HK-2 (cell line): ENCODE measurements around the gene OR52D1.

Experiments used
- DNase-seq: peaks from one replicate; pipeline ENCODE4 v3.0.0-alpha.2; 2018; ENCODE audit not compliant: unreplicated experiment

The OR52D1 gene

DNA sequence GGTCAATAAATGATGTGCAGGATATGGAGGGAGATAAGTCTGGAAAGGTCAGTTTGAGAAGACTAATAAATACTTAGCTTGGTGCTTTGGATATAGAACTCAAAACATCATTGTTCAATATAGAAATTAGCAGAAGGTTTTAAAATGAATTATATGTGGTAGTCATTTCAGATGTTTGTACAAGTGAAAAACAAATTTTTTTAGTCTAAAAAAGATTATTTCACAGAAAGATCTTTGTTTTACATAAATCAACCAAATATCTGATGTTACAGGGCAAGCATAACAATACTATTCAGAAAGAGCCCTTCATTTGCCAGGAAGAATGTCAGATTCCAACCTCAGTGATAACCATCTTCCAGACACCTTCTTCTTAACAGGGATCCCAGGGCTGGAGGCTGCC, at the start of gene OR52D1:
OR52D1 (plus strand) TSS at position 301 of the 400 bp plus-strand sequence; CDS start at position 323, 22 bp downstream.
- no peak for DNase-seq

DNA sequence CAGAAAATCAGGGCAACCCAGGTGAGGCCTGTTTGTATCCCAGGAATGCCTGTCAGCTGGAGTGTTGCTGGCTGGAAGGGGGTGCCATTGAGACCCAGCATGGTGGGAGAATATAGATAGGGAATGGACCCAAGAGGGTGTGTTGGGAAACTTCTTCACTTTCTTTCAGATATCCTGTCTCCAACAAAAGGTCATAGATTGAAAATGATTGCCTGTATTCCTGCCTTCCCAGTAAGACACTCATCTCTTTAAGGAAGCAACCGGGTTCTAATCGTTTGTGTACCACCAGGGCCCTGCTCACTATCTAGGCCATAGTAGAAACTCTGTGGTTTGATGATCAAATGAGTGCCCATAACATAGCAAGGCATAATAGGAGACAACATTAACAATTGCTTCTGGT, 47.1 kb upstream of the OR52D1 start, which contains the start of gene OR51I1:
OR51I1 (minus strand) TSS at position 101 of the 400 bp plus-strand sequence; CDS start at position 101, 0 bp downstream.
- DNase-seq, result no peak

DNA sequence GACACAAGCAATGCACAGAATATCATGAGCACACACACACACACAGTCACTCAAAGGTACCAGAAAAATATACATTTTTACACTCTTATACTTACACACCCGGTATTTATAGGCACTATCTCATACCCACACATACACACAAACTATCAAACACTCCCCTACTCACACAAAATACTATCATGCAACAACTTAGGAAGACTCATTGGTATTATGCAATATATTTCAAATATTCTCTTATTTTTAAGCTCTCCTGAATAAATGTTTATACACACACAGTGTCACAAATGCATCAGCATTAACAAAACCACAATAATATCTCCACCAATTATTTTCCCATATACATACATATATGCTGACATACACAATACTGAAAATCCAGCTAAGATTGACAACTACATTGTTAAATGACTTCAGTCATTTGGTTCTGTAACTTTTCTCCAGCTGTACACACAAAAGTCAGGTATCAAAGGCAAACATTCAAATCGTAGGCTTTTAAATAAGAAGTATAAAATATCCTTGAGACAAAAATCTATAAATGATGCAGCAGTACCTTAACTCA, 44.6 kb upstream of the OR52D1 start:
- DNase-seq, result no peak

DNA sequence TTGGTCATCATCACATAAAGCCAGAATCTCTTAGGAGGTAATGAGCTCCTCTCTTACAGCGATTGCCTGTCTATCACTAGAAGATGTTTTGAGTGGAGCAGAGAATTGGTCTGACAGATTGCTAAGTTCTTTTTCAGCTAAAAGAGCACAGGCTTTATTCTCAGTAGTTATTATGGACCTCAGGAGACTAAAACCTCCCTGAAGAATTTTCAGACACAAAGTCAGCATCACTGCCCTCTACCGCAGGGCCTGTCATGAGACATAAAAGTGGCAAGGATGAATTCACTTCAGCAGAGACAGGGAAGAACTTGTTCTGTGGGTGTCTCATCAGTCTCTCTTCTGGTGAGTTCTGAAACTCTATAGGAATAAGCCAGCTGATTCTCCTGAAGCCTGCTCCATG, 39.5 kb upstream of the OR52D1 start, which contains the start of gene OR51I2:
OR51I2 (plus strand) TSS at position 301 of the 400 bp plus-strand sequence. CDS start 4,166 bp downstream, outside the sequence.
- no peak for DNase-seq

DNA sequence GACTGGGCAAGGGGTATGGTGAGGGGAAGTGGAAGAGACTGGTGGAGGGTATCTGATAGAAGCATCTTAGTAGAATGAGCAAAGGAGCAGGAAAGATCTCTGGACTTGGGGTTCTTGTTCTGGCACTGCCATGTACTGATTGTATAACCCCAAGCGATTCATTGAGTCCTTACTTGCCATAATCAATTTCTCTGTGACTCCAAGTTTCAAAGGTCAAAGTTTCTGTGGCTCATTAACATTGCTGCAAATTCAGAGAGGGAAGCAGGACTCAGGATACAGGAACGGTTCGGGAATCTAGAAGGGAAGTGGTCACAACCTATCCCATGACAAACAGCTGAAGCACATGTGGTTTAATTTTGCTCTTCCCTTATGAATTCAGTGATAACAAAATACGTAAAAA, 39.1 kb upstream of the OR52D1 start:
- no peak for DNase-seq

DNA sequence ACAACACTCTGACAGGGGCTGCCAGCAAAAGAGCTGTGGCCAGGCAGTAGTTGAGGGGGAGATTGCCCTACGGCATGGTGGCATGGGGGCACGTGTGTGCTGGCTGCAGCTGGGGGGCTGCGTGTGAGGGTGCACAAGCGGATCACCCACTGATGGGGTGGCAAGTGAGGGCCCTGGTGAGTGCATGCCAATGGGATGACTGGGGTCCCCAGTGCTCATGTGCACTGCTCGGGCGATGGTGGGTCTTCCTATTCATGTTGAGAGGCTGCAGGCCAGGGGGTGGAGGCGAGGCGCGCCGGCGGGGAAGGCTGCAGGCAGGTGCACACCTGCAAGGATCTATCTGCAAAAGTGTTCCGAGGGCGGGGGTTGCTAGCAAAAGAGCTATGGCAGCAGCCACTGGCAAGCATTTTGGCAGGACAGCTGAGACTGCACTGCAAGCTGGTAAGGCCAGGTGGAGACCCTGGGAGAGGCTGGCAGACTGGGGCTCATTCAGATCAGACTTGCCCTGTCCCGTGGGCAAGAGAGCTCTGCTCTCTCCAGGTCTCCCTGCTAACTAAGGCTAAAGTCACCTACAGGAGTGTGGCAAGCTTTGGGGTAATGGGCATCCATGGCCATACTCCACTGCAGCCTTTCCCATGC, 27.4 kb upstream of the OR52D1 start:
- no peak for DNase-seq

DNA sequence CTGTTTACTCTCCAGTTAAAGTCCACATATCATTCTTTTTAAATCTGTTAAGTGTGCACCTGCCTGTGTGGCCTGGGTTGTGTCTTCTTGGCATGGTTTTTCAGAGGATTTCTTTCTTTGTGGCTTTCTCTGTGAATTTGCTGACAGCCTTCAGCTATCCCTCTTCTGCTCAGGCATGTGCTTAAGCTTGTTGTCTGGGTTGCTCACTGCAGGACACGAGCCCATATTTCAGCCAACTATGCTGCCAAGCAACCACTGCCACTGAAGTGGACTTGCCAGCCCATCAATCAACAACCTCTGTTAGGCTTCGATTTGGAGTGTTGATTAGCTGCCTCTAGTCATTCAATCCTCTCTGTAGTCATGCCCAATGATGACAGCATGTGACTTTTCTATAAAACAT, 21.0 kb upstream of the OR52D1 start:
- no peak for DNase-seq

DNA sequence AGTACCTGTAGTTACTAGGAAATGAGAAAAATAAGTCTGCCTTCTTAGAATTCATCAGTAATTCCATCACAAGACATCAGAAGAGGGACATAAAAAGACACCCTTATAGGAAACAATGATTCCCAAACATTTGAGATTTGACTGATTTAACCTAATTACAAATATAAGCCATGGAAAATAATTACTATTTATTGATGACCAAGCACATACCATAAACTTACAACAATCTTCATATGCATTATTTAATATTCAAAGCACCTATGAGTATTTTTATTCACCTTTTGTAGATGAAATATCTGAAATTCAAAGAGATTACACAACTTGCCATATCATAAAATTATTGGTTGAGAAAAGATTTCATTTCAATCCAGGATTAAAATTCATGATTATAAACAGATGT, 14.6 kb upstream of the OR52D1 start:
- no peak for DNase-seq

DNA sequence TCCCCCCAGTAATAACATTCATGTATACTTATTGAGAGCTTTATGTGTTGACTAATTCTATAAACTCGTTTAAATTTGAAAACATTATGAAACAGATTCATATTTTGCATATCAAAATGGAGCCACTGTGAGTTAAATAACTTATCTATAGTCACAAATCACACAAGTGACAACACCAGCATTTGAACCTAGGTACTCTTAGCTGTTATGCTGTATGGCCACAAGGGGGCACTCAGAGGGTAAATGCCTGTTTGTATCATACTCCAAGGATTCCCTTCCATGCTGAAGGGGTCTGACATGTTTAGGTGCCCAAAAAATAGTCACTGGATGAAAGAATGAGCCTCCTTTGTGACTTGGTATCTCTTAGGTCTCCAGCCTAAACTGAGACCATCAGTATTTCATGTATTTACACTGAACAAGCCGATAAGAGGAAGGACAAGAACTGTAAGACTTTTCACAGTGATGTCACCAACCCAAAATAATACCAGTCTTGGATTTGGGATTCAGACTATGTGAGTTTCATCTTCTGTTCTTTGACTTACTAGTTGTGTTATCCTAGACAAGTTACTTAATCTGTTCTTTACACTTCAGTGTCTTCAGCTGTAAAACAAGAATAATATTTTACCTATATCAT, 12.2 kb upstream of the OR52D1 start:
- DNase-seq, result no peak

DNA sequence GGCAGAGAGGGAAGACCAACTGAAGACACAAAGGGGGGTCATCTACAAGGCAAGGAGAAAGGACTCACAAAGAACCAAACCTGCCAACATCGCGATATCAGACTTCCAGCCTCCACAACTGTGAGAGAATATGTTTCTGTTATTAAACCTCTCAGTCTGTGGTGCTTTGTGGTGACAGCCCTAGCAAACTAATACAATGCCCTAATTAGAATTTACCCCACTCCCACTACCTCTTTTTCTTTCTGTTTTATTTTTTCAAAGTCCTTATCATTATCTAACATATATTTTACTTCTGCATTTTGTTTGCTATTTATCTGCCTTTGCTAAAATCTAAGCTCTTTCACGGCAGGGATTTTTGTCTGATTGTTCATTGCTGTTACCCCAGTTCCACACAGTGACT, 2.5 kb upstream of the OR52D1 start:
- DNase-seq, result no peak

DNA sequence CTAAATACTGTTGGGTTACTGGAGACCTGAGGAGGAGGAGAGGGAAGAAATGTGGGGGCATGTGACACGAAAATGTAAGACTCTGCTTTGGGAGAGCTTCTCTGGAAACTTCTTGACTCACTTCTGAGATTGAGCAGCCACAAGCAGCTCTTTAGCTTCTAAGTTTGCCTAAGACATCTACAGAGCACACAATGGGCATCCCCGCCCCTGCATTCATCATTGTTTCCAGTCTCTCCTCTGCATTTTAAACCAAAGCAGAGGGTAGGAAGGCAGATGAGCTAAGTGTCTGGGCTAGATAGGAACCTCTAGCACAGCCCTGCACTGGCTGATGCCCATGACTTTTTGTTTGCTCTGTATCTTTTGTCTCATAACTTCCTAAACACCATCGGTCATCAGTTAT, 2.1 kb upstream of the OR52D1 start:
- no peak for DNase-seq

DNA sequence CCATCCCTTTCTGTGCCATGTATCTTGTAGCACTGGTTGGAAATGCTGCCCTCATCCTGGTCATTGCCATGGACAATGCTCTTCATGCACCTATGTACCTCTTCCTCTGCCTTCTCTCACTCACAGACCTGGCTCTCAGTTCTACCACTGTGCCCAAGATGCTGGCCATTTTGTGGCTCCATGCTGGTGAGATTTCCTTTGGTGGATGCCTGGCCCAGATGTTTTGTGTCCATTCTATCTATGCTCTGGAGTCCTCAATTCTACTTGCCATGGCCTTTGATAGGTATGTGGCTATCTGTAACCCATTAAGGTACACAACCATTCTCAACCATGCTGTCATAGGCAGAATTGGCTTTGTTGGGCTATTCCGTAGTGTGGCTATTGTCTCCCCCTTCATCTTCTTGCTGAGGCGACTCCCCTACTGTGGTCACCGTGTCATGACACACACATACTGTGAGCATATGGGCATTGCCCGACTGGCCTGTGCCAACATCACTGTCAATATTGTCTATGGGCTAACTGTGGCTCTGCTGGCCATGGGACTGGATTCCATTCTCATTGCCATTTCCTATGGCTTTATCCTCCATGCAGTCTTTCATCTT, 414 bp downstream of the OR52D1 start:
- no peak for DNase-seq

DNA sequence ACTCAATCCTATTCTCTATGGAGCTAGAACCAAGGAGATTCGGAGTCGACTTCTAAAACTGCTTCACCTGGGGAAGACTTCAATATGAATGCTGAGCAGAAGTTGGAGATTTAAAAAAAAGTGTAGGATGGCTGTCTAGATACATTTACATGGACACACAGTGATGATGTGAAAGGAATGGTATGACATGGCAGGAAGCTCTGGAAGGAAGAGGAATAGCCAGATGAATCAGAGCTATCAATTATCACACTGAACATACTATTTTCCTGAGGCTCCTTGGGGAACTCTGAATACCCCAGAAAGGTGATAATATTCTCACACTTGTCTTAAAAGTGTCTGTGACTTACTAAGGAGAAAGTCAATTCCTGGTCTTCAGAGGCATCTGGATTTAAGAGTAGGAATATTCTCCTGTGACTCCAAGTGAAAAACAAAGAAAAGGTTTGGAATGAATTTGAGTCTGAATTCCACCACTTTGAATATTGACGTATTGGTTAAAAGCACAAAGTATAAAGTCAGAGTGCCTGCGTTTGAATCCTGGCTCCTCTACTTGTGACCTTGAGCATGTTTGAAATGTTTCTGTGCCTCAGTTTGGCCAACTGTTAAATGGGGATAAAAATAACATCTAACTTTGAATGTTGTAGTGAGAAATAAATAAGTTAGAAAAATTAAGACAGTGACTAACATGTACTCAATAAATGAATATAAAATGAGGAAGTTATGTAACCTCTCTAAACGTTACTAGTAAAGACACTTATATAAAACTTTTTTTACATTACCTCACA, 1.3 kb downstream of the OR52D1 start:
- no peak for DNase-seq

DNA sequence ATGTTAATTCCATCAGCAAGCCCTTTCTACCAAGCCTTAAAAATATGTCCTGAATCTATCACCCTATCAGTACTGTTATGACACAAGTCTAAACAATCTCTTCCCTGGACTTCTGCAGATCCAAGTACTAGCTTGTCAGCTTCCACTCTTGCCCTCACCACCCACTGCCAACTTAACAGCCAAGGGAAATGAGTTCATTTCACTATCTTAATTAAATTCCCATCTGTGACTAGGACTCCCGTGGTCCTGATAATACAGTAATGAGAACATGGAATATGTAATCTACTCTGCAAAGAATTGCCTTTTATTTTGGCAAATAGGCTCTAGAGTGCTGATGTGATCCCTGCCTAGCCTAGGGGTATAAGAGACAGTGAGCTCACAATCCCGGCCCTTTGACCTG, 11.2 kb downstream of the OR52D1 start:
- no peak for DNase-seq

DNA sequence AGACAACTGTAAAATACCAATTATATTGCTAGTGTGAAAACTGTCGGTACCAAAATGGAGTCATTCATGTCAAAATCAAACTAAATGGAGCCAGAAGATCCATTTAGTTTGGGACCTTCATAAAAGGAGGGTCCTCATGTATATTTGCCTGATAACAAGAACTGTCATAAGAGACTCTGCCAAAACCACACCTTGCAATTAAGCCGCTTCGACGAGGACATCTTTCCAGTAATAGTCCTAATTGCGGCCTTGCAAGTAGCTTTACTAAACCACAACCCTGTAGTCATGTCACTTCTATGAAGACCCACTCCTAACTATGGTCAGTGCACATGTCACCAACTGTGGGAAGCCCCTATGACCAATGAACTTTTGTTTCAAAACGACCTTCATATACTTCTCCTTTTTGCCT, 11.9 kb downstream of the OR52D1 start:
- no peak for DNase-seq

DNA sequence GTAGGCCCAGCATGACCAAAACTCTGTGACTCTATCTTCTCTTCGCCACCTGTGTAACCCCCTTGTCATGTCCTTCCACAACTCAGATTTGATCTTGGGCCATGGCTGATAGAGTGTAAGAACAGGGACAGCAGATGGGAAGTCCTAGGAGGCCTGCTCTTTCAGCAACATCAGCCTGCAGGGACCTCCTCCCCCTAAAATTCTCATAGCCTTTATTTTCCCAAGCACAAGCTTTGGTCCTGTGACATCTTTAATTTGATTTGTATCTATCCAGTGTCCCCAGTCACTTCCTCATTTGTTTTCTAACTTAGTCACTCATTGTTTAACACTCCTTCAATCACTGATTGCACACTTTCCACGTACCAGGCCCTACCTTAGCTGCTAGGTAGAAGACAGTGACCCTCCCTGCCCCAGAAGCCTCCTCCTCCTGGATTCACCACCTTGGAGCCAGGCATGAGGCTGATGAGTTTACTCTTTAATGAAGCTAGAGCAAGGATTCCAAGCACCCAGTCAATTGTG, 16.0 kb downstream of the OR52D1 start:
- no peak for DNase-seq

DNA sequence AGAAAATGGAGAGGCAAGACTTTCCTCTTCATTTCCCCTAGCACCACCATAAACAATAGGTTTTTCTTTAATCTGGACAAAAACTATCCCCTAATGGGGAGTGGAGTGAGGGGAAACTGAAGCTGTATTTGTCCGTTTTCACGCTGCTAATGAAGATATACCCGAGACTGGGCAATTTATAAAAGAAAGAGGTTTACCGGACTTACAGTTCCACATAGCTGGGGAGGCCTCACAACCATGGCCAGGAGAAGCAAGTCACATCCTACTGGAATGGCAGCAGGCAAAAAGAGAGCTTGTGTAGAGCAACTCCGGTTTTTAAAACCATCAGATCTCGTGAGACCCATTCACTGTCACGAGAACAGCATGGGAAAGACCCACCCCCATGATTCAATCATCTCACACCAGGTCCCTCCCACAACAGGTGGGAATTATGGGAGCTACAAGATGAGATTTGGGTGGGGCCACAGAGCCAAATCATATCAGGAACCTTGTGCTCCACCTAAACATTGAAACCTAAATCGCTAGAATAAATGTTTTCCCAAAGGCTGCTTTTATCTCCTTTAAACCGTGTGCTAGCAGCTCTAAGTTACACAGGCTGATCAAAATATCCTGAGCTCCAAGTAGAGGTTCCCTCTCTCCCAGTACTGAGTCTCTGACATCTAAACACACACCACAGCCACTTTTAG, 17.0 kb downstream of the OR52D1 start:
- DNase-seq, result no peak

DNA sequence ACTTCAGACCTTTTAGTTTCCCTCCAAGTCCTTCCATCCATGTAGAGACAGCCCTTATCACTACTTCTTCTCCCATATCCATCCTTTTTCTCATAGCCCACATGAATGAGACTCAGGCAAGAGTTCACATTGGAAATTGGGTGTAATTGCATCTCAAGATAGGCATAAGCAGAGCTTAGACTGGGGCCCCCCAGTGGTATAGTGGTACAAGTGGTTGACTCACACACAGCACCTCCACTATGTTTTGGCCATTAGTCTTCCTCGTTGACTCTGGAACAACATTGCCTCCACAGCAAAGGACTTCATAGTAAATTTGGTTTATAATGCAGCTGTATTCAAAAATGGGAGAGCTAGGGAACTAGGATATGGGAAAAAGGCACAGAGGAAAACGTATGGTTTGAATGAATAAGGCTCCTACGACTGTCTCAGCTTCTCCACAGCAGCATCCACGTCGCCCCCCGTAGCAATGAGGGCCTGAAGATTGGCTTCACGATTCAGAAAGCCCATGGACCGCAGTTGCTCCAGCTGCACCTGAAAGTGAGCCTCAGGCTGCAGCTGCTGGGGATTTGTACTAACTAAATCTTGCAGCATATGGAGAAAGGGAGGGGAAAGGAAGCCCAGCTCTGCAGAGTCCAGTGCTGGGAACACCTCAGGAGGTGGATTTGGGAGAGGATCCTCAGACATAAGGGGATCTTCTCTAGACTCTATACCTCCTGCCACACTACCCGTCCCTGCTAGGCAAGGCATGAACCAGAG, 18.9 kb downstream of the OR52D1 start:
- DNase-seq, result no peak

DNA sequence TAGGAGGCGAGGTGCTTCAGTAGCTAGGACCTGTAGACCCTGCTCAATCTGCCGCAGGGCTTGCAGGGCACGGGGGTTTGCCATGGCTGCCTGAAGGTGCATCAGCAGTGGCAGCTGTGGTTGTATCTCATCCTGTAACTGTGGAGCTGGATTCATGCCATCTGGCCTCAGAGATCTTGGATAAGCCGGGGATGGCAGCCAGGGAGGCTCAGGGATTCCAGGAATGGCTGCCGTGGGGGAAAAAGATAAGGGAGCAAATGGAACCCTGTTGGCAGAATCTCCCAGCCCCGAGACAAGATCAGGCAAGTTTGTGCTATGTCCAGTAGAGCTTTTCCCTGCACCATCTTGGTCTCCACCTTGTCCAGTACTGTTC, 19.4 kb downstream of the OR52D1 start:
- no peak for DNase-seq

DNA sequence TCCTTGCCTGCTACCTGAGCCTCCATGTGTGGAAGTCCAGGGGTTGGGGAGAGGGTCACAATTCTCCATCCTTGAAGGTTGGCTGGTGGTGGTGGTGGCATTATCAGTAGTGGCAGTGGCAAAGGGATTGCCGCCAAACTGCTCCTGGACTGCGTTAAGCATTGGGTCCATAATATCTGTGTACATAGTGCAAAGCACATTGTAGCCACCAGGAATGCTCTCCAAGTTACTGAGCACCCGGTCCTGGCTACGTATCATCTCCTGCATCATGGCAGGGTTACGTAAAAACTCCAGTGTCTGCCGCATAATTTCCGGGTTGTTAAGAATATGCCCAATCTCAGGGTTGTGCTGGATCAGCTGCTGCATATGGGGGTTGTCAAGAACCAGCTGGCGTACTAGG, 20.1 kb downstream of the OR52D1 start:
- DNase-seq, result no peak

DNA sequence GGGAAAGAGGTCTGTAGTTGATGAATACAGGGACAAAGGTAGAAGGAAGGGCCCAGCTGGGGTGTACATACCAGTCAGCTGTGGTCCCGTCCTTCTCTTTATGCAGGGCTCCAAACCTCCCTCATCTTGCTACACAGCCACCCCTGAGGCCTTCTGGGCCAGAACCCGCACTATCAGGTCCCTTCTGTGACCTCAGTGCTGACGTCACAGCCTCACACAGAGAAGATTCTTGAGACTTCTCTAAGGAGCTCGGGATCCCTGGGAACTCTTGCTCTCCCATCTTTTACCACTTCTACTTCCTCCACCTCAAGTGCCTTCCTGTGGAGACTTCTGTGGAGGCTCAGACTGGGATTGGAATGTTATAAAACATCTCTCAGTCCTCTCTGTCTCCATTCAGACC, 21.3 kb downstream of the OR52D1 start, which contains the start of gene UBQLN3:
UBQLN3 (minus strand) TSS at position 155 of the 400 bp plus-strand sequence. CDS start 399 bp downstream, outside the sequence.
- DNase-seq, result no peak
